Stimulated activated CD8-positive, alpha-beta memory T cell treated with anti-CD3 and anti-CD28 coated beads, Interleukin-4, amount 100 ng/mL, for 4 hours (primary cell): Measurements from ENCODE around the gene ZNF777.
"Not testable (repeated sequence)": the region's sequence is repeated elsewhere in the genome, so short reads cannot be mapped to it uniquely, and the experiment has no call there.

Source experiments
- DNase-seq, 2 donors: peaks; one replicate each; pipeline ENCODE4 v3.0.0-alpha.2; 2020; ENCODE audit warnings: low read depth in 2 of 2, low spot score in 1 of 2

The ZNF777 gene

DNA sequence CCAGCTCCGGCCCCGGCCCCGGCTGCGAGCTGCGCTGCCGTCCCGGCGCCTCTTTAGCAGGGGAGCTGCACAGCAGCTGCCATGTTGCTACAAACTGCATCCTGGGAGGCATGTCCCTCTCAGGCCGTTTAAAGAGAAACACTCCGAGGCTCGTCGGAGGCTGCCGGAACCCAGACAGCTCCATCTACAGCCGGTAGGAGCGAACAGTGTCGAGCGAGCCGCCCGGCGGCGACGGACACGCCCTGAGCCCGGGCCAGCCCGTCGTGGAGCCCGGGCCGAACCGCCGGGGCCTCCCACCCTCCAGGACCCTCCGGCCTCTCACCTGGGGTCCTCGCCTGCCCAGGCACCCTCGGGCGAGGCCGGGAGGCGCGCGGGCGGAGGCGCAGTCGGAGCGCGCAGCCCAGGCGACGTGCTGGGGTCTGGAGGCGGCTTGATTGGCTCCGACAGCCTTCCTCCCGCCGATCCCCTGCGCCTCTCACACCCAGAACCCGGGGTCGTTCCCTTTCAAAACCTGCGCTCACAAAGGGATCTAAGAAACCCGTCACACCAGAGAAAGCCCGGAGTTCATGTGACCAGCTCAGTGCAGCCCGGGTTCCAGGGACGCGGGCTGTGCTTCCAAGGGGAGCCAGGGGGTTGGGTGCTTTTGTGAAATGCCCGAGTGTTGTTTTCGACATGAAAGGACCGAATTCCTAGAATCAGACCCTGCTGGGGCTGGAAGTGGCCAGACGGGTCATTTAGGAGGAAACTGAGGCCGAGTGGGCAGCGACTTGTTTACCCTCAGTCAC is at the start of gene ZNF777:
Gene ZNF777, minus strand, starts transcription at position 570 of the 785 bp plus-strand sequence. CDS start 5,040 bp downstream, outside the sequence.
- DNase-seq: peak; percentile 52 to 61

DNA sequence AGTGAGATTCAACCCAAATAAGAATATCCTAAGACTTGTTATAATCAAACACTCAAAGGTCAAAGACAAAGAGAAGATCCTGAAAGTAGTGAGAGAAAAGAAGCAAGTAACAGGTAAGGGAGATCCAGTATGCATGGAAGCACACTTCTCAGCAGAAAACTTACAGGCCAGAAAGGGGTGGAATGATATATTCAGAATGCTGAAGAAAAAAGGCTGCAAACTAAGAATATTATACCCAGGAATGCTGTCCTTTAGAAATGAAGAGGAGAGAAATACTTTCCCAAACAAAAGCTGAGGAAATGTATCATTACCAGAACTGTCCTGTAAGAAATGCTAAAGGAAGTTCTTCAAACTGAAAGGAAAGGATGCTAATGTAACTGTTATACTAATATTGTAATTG is 49.4 kb upstream of the ZNF777 start:
- no peak for DNase-seq

DNA sequence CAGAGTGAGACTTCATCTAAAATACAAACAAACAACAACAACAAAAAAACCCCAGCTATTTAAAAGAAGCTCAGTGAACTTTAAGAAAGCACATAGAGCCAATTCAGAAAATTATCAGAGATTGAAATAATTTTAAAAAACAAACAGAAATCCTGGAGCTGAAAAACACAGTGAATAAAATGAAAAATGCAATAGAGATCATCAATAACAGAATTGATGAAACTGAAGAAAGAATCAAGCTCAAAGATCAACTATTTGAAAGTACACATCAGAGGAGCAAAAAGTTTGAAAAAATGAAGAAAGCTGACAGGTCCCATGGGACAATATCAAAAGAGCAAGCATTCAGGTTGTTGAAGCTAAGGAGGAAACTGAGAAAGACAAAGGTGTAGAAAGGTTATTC is 48.9 kb upstream of the ZNF777 start:
- DNase-seq: no peak

DNA sequence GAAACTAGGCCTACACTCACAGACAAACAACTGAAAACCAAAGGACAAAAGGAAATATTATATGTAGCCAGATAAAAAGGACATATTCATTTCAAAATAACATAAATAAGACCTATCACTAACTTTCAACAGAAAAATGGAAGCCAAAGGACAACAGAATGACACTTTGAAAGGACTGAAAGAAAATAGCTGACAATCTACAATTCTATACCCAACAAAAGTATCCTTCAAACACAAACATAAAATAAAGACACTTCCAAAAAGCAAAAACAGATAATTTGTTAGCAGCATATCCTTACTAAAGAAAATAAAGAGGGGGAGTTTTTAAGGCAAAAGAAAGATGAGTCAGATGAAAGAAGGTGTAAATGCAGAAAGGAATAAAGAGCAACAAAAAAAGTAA is 44.7 kb upstream of the ZNF777 start:
- DNase-seq: no peak

DNA sequence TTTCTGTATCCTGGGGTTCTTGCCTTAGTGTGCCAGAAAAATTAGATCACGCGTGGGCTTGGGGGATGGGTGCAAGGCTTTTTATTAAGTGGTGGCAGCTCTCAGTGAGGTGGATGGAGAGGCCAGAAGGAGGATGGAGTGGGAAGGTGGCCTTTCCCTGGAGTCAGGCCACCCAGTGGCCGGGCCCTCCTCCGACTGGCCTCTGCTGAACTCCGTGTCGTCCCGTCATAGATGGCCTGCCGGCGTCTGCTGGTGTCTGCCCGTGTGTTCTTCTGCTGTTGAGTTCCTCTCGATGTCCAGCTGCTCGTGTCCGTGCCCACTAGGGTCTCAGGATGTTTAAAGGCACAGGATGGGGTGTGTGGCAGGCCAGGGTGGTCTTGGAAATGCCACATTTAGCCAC is 40.8 kb upstream of the ZNF777 start:
- no peak for DNase-seq

DNA sequence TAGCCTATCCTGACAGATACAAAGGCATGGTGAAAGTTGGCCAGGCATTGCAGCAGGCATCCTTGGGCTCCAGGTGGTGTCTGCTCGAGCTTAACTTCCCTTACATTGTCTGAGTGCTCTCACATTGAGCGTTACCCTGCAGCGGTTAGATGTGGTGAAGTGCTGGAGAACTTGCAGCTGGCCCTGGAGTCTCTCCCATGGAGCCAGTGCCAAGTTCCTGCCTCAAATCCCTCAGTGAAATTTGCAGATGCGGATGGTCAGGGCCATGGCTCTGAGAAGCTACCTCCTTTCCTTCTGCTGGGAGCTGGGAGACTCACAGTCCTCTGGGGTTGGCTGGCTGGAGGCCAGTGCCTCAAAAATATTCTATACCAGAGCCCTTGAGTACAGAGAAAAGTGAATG is 40.0 kb upstream of the ZNF777 start:
- no peak for DNase-seq

DNA sequence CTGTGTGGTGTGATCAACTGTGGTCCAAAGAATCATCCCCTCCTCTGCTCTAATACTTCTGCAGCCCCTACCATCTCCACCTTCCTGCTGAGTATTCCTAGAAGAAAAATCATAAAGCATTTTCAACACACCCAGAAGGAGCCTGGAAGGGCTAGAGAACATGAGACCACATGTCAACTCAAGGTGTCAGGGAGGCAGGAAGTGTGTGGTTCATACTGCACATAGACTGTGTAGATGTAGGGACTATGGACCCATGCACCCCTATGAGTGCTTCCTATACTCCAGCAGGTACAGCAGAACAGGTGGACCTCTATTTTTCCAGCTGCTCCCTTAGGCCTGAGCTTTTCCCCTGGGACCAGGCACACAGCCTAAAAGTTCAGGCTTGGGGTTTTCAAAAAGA is 39.3 kb upstream of the ZNF777 start:
- DNase-seq: no peak

DNA sequence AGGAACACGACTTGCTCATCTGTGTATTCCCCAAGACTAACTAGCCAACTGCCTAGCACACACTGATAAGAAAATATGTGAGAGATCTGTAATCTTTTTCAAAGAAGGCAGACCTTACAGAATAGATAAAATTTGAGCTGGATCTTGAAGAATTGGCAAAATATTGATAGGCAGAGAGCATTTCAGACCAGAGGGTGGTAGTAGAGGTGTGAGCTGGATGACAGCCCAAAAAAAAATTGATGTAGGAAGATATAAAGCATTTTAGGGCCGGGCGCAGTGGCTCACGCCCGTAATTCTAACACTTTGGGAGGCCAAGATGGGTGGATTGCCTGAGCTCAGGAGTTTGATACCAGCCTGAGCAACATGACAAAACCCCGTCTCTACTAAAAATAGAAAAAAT is 37.9 kb upstream of the ZNF777 start:
- no peak for DNase-seq

DNA sequence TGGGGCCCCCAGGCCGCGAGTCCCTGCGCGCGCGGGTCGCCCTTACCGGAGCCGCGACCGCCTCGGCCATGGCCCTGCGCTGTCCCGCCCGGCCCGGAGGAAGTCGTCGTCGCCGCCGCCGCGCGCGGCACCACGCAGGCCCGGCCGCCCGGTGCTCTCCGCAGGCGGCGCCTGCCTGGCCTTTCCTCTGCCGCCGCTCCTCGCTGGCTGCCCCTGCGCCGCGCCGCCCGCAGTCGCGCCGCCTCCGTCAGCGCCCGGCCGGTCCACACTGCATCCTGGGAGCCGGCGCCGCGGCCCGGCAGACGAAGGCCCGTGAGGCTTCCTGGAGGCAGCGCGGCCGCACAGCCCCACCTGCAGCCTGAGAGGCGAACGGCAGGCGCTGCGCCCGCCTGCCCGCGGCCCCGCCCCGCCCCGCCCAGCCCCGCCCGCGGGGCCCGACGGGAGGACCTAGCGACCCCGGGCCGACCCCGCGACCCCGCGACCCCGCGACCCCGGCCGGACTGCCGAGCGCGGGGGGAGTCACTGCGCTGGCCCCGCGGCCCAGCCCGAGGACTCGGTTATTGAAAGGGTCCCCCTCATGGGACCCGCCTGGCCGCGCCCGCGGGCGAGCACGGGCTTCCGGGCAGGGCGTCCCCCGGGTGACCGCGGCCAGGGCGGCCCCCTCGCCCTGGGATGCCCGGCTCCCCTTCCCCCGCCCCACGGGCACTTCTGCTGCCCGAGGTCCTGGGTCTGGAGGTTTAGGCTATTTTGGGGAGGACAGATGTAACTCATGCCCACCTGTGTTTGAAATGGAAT is 36.8 kb upstream of the ZNF777 start, which contains the start of gene ZNF746:
Gene ZNF746, minus strand, starts transcription at position 343 of the 795 bp plus-strand sequence. Its CDS starts 273 bp downstream, at position 70.
- DNase-seq: peak; percentile 41 to 64

DNA sequence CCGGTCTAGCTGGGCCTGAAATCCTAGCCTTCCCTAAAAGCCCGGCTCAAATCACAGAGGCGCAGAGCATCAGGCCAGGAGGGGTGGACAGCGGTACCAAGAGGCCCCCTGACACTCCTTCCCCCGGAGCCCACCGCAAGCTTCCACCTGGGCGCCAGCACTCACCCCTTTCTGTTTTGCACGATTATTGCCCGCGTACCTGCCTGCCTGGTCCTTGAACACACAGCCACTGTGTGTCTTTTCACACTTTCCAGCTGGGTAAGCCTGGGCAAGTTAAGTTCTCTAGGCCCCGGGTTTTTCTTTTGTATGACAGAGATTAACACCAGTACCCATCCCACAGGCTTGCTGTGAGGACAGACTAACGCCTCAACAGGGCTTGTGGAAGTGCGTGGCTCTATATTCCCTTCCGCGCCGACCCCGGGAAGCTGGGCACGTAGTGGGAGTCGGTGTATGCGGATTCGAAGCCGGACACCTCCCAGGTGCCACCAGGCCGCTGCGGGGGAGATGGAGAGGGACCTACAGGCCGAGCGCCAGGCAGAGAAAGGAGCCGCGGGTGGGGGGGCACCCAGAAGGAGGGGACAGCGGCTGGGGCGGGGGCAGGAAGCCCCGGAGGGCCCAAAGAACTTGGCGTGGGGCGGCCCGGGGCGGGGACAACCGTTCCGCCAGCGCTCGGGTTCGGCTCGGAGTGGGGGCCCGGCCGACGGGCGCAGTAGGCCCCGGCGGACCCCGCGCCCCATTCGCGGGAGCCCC is 36.0 kb upstream of the ZNF777 start:
- DNase-seq: peak in 1 of 2 donors; percentile 53

DNA sequence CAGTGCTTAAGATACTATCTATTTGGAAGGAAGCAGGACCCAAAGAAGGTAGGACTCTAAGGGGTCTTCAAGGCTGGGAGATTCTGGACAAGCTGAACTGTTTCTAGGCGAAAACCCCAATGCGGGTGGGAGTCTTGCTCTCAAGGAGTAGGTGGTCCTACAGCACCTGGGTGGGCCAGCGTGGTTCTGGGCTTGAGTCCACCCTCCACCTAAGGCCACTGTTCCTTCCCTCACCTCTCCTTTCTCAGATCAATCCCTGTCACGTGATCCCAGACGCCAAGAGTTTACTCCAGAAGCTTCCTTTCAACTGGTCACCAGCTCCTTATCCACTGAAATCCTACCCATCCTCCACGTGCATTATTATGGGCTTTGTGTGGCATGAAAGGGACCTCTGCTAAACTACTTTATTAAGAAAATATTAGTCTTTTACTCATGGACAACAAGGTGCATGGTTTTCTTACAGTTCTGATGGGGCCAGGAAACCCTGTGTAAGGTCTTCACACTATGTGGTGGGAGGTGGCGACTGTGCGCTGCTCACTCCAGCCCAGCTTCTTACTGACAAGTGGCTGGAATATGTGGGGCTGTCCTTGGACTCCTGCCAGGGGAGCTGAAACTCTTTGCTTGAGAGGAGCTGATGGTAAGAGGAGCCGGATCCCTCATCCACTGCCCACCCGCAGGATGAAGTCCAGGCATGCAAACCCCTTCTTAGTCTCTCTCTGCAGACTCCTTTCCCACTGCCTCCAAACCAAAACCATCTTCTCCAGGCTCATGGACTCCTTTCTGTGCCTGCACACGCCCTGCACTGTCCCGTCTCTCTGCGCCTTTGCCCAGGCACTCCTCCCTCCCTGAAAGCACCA is 35.2 kb upstream of the ZNF777 start:
- DNase-seq: no peak

DNA sequence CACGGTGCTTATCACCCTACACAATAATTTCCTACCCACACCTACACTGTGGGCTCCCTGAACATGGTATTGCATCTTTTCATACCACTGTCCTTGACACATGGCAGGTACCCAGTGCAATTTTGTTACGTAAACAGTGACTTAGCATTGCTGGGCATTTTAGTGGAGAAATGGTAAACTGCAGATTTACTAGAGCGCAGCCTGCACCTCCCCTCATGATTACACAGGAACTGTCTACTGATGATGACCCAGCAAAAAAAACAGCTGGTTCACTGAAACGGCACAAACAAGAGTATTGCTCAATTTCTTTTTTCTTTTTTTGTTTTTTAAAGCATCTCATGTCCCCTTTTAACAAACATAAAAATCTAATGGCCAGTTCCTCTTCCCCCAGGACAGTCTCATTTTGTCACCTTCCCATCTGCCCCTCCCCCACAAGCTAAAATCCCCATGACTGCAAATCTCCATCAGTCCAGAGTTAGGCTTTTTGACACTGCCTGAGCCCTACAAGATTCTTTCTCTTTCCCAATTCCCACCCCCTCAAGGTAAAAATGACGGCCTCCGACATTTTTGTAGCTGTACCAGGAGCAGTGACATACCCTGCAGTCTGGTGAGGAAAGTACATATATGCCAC is 34.0 kb upstream of the ZNF777 start:
- no peak for DNase-seq

DNA sequence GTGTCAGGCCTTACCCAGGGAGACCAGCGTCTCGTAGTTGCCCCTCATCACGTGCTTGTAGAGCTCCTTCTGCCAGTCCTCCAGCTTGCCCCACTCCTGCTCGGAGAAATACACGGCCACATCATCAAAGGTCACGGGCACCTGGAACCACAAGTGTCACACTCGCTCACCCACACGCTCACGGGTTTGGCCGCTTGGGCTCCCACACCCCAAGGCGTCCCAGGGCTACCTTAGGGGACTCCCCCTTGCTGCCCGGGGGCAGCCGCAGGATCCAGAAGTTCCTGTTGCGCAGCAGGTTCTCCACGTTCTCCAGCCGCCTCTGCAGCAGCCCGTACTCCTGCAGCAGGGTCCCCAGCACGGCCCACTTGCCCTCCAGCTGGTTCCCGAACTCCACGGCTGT is 33.1 kb upstream of the ZNF777 start:
- DNase-seq: not testable (repeated sequence)

DNA sequence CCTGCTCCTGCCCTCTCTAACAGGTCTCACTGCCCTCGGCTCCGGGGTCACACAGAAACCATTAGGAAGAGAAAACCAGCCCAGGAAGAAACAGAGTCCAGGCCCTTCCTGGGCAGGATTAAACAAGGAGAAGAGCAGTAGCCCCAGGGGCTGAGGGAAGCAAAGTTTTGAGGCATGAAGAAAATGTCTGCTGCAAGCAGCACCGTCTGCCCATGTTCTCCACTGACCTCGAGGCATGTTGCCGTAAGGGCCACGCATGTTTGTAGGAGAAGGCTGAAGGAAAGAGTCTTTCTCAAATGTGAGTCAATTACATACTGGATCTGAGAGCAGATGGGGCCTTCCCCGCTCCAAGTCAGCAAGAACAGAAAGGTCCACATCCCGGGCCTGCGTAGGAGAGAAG is 32.5 kb upstream of the ZNF777 start:
- DNase-seq: no peak

DNA sequence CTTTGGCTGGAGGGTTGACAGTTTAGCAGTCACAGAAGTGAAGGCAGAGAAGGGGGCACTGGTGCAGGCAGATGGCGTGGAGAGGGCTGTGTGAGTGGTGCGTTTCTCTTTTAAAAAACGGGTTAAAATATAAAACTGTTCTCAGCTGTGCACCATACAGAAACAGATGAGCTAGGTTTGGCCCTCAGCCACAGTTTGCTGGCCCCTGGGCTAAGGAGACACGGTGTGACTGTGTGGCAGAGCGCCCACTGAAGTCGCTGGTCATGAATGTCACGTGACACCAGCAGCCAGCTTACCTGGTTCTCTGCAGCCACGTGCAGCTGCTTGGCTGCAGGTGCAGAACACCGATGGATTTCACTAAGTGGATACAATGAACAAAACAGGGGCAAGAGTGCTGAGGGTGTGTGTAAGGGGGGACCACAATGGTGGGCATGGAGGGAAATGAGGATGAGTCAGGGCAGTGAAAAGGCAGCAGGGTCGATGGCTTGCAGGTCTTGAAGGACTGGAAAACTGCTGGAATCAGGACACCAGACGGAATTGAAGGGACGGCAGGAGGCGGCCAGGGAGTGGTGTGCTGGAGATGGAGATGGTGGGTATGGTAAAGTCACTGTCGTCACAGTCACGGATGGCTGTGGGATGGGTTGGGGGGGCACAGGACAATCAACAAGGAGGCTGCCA is 29.4 kb upstream of the ZNF777 start:
- no peak for DNase-seq

DNA sequence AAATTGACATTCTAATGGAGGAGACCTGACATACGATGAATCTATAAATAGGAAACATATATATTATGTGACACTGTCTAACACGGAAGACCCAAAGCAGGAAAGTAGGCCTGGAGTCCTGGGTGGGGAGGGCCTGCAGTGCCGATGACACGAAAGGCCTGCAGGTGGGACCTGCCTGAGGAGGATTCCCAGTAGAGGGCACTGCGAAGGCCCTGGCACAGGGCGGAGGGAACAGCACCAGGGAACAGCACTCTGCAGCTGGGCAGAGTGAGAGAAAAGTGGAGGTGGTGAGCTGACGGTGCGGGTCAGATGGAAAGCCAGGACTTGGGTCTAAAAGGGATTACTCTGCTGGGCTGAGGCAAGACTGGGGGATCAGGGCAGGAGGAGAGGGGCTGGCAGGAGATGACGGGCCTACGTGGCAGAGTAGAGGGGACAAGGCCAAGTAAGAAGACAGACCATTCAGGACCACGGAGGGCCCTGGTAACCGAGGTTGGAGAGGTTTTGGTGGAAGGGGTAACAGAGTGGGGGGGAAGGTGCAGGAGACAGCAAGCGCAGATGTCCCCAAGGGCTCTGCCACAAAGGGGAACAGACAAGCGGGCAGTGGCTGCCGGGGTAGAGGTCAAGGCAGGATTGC is 28.6 kb upstream of the ZNF777 start:
- no peak for DNase-seq

DNA sequence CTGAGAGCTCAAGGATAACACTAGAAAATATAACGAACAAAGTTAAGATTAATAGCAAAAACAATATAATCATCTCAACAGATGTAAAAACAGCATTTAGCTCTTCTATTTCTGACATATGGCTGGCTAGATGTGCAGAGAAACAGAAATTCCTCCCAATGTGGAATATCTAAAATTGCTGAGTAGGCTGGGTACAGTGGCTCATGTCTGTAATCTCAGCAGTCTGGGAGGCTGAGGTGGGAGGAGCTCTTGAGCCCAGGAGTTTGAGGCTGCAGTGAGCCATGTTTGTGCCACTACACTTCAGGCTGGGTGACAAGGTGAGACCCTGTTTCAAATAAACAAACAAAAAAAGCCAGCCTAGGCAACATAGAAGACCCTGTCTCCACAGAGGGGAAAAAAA is 18.7 kb upstream of the ZNF777 start:
- DNase-seq: no peak

DNA sequence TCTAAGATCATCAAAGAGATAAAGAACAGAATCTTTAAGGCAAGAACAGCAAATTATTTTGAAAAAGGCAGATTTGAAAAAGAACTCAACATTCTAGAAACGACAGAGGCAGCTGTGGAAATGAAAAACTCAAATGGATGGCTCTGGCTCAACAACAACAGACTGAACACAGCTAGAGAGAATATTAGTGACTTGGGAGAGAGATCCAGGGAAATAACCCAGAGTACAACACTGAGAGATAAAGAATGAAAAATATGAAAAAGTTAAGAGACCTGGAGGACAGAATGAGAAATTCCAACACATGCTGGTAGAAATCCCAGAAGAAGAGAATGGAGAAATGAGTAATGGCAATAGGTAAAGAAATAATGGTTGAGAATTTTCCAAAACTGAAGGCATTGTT is 17.9 kb upstream of the ZNF777 start:
- DNase-seq: no peak
